Glutamatergic neuron (in vitro differentiated cells): Measurements from ENCODE around the gene DMRTB1. TPM values are rescaled to one million over a fixed set of nuclear protein-coding genes. Genes with fewer than 3 reads are reported as not detected.

Source experiments
- DNase-seq: peaks from one replicate; pipeline ENCODE4 v3.0.0; 2022
- H3K27ac Mint-ChIP-seq: one replicate; pipeline ENCODE4 v1.8.0; 2020; ENCODE audit warnings: mild to moderate bottlenecking, mixed read lengths, inconsistent platforms; ENCODE audit not compliant: unreplicated experiment
- H3K27me3 Mint-ChIP-seq: one replicate; pipeline ENCODE4 v1.8.0; 2020; ENCODE audit warnings: mild to moderate bottlenecking, moderate library complexity, mixed read lengths, inconsistent platforms; ENCODE audit not compliant: unreplicated experiment
- H3K36me3 Mint-ChIP-seq: one replicate; pipeline ENCODE4 v1.8.0; 2020; ENCODE audit warnings: mild to moderate bottlenecking, mixed read lengths, inconsistent platforms; ENCODE audit not compliant: unreplicated experiment
- H3K4me1 Mint-ChIP-seq: one replicate; pipeline ENCODE4 v1.8.0; 2020; ENCODE audit warnings: mild to moderate bottlenecking, low read depth, mixed read lengths, inconsistent platforms; ENCODE audit not compliant: unreplicated experiment
- H3K4me3 Mint-ChIP-seq: one replicate; pipeline ENCODE4 v1.8.0; 2020; ENCODE audit warnings: mild to moderate bottlenecking, mixed read lengths, inconsistent platforms; ENCODE audit not compliant: unreplicated experiment
- H3K9me3 Mint-ChIP-seq: one replicate; pipeline ENCODE4 v1.8.0; 2020; ENCODE audit warnings: mild to moderate bottlenecking, moderate library complexity, mixed read lengths, inconsistent platforms; ENCODE audit not compliant: unreplicated experiment
- total RNA-seq: library from RNA; stranded (reverse); fragmentation: NEBNext Ultra II Directional; extraction: Animal tissue kit (Norgen Biotek cat#: 25700); gene quantifications from one replicate; pipeline ENCODE4 v1.2.1, GENCODE V29; 2021; ENCODE audit not compliant: unreplicated experiment
- TF ChIP-seq, protein P1 (sequence below): fragments of 200-600 bp; sonication (generic); IDR thresholded peaks from one replicate; pipeline ENCODE4 v1.5.0; 2021; ENCODE audit not compliant: partially characterized antibody, unreplicated experiment

Gene DMRTB1
- total RNA-seq, 1 donor from 2014 or later, result not detected

DNA sequence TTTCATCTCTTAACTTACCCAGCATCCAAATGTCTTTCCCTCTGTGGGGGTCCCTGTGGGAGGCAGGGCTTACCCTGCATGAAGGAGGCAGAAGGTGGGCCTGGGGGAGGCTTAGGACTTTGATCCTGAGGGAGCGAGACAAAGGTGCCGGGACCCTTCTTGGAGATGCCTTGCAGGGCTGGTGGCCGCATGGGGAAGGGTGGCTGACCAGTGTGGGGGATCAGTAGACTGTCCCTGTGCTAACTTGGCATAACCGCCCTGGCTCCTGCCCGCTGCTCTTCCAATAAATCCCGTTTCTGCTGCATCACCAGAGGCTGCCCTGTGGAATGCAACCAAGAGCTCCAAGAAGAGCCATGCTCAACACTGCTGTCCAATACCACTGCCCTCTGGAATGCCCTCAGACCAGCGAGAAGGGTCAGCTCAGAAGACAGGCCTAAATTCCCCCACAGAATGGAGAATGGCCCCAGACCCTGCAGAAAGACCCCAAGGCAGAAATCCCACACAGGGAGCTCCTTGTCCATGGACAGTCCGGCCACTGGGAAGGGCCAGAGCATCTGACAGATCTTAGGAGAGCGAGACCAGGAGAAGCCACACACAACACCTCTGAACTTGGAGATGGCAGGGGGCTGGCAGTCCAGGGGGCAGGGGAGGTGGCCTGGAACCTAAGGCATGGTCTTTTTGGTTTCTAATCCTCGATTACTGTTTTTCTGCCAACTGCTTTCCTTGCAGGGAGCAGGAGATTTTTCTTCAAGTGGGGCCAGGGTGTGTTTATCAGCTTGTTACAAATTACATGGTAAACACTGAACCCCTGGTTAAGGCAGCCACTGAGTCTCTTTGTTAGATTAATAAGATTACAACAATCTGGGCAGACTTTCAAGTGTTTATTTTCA lies 46.7 kb upstream of the DMRTB1 start:
- Mint-ChIP-seq H3K27ac (peak overlapping the region; percentile 73), H3K36me3 (no peaks in the 10 kb centered on the region), H3K4me3 (no peak overlapping the region), H3K9me3 (peaks cover 24% of the 10 kb centered on the region), H3K4me1 (peaks cover 35% of the 10 kb centered on the region), H3K27me3 (peaks cover 10% of the 10 kb centered on the region)
- TF ChIP-seq, protein P1, sequence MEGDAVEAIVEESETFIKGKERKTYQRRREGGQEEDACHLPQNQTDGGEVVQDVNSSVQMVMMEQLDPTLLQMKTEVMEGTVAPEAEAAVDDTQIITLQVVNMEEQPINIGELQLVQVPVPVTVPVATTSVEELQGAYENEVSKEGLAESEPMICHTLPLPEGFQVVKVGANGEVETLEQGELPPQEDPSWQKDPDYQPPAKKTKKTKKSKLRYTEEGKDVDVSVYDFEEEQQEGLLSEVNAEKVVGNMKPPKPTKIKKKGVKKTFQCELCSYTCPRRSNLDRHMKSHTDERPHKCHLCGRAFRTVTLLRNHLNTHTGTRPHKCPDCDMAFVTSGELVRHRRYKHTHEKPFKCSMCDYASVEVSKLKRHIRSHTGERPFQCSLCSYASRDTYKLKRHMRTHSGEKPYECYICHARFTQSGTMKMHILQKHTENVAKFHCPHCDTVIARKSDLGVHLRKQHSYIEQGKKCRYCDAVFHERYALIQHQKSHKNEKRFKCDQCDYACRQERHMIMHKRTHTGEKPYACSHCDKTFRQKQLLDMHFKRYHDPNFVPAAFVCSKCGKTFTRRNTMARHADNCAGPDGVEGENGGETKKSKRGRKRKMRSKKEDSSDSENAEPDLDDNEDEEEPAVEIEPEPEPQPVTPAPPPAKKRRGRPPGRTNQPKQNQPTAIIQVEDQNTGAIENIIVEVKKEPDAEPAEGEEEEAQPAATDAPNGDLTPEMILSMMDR, result no peak
- DNase-seq, result no peak

DNA sequence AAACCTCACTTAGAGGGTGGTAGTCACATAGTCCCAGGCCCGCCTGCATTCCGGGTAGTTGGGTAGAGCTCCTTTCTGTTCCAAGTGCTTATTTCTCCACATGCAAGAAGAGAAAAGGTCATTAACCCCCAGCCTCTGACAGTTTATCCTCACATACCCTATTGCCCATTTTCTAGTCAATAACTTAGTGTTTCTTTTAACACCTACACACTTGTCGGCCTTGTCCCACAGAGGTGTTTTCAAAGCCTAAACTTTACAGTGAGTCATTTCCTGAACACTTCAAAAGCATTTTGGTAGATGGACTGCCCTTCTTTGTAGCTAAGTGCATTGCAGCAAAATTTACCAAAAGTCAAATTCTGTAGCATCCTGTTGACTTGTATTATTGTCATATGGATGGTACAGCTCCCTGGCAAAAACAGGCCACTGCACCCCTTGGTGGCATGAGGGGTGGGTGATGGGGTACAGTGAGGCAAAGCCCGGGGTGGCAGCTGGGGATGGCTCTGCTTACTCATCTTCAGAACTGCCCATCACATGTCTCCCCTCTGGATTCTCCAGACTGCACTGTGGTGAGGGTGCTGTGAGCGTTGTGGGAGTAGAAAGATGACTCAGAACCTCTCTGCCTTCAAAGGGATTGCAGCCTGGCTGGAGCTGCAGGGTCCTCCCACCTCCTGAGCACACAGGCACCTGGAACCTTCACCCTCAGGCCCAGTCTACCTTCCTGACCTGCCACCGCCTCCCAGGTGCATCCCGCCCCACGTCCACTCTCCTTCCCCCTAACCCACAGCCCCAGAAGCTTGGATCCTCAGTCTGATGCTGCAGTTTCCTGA lies 45.8 kb upstream of the DMRTB1 start:
- H3K4me1 Mint-ChIP-seq, result peaks cover 35% of the 10 kb centered on the region
- TF ChIP-seq, protein P1, result no peak
- no peak overlapping the region for H3K27ac Mint-ChIP-seq
- no peak overlapping the region for H3K4me3 Mint-ChIP-seq
- peaks cover 10% of the 10 kb centered on the region for H3K27me3 Mint-ChIP-seq
- no peak for DNase-seq
- no peaks in the 10 kb centered on the region for H3K36me3 Mint-ChIP-seq
- peaks cover 21% of the 10 kb centered on the region for H3K9me3 Mint-ChIP-seq

DNA sequence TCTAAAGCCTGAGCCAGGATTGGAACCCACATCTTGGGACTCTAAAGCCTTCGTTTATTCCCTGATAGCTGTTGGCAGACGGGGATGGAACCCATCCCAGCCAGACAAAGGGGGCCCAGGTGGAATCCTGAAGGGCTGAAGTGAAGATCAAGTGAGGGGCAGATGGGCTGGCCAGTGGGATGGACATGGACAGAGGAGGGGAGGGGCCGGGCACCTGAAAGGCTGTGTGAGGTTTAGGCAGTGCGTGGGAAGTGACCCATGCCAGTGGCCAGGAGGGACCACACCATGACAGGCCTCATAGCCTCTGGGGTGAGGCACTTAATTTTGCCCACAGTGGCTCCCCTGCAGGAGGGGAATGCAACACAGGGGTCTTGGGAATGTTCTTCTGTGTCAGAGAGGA lies 44.6 kb upstream of the DMRTB1 start:
- H3K27ac Mint-ChIP-seq, result no peak overlapping the region
- H3K27me3 Mint-ChIP-seq, result peaks cover 13% of the 10 kb centered on the region
- peaks cover 37% of the 10 kb centered on the region for H3K4me1 Mint-ChIP-seq
- no peak overlapping the region for H3K4me3 Mint-ChIP-seq
- H3K9me3 Mint-ChIP-seq, result peaks cover 21% of the 10 kb centered on the region
- no peak for DNase-seq
- no peaks in the 10 kb centered on the region for H3K36me3 Mint-ChIP-seq
- TF ChIP-seq, protein P1, result no peak

DNA sequence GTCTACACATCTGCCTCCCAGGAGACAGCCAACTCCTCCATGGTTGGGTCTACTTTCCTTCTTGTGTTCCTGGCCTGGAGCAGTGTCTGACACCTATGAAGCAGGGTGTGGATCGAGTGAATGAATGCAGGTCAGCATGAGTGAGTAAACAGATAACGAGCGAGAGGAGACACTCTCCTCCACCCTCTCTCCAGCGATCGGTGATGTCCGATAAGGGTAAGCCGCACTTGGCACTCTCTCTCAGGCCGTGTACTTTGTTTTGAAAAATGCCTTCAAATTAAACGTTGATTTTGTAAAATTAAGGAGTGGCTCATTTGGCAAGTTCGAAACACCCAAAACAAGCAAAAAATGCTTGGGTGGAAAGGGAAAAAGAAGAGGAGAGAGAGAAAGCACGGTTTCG lies 43.8 kb upstream of the DMRTB1 start:
- Mint-ChIP-seq H3K27me3 (peaks cover 8% of the 10 kb centered on the region), H3K4me3 (no peak overlapping the region), H3K27ac (no peak overlapping the region), H3K36me3 (no peaks in the 10 kb centered on the region), H3K4me1 (peaks cover 30% of the 10 kb centered on the region), H3K9me3 (peaks cover 16% of the 10 kb centered on the region)
- no peak for DNase-seq
- TF ChIP-seq, protein P1, result no peak
